GM23338 (cell line): Measurements from ENCODE around the gene GPRIN2.
"Not testable (repeated sequence)": the region's sequence is repeated elsewhere in the genome, so short reads cannot be mapped to it uniquely, and the experiment has no call there.

ENCODE experiments used
- CREB1 ChIP-seq: fragments of 250-450 bp; sonication (Bioruptor Pico); IDR thresholded peaks from 2 replicates; pipeline ENCODE4 v1.5.0; 2020; ENCODE audit warnings: low read depth, mild to moderate bottlenecking, moderate library complexity
- EZH2 ChIP-seq: fragments of 200-600 bp; sonication (generic); IDR thresholded peaks from one replicate; pipeline ENCODE4 v1.8.0; 2017; ENCODE audit warnings: antibody characterized with exemption, mild to moderate bottlenecking, low read depth; ENCODE audit not compliant: unreplicated experiment
- EZH2phosphoT487 ChIP-seq: fragments of 200-600 bp; sonication (generic); IDR thresholded peaks from one replicate; pipeline ENCODE4 v1.8.1; 2018; ENCODE audit warnings: antibody characterized with exemption; ENCODE audit not compliant: unreplicated experiment
- JUNB ChIP-seq: IDR thresholded peaks from one replicate; pipeline ENCODE4 v1.6.1; 2016; ENCODE audit warnings: antibody characterized with exemption; ENCODE audit not compliant: unreplicated experiment
- NANOG ChIP-seq: IDR thresholded peaks from 2 replicates; pipeline ENCODE4 v1.6.1; 2016; ENCODE audit warnings: antibody characterized with exemption, borderline replicate concordance
- POLR2AphosphoS5 ChIP-seq: IDR thresholded peaks from 2 replicates; pipeline ENCODE4 v1.6.1; 2016; ENCODE audit warnings: antibody characterized with exemption, low read depth
- REST ChIP-seq: IDR thresholded peaks from one replicate; pipeline ENCODE4 v1.6.1; 2018; ENCODE audit warnings: antibody characterized with exemption; ENCODE audit not compliant: unreplicated experiment
- STAT1 ChIP-seq: IDR thresholded peaks from one replicate; pipeline ENCODE4 v1.6.1; 2016; ENCODE audit warnings: antibody characterized with exemption; ENCODE audit not compliant: unreplicated experiment
- TF ChIP-seq, protein P1 (sequence below), 2 experiments: fragments of 200-600 bp in 1 of 2; sonication (generic) in 1 of 2; conservative IDR thresholded peaks; 2 replicates each; pipeline versions ENCODE4 v1.5.1 to v1.6.1; 2016 to 2017; ENCODE audit warnings: antibody characterized with exemption in 2 of 2, low read depth in 2 of 2, mild to moderate bottlenecking in 2 of 2, moderate library complexity in 1 of 2
- TF ChIP-seq, protein P2 (sequence below): IDR thresholded peaks from 2 replicates; pipeline ENCODE4 v1.6.1; 2016; ENCODE audit warnings: antibody characterized with exemption

DNA sequence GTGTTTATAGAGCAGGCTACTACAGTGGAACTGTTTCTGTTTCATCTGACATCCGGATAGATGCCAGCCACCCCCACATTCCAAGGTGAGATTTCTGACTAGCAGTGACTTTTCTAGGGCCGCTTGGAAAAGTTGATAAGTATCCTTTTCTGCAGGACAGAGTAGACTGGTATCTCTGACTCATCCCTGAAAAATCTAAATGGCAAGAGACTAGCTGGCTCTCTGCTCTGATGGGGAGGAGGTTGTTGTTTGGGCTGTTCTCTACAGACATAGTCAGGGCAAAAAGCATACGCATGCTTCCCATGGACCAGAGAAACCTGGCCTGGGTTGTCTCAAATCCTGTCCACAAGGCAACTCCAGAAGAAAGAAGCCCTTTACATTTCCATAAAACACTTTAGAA, 33.1 kb upstream of the GPRIN2 start:
- TF ChIP-seq, protein P1, sequence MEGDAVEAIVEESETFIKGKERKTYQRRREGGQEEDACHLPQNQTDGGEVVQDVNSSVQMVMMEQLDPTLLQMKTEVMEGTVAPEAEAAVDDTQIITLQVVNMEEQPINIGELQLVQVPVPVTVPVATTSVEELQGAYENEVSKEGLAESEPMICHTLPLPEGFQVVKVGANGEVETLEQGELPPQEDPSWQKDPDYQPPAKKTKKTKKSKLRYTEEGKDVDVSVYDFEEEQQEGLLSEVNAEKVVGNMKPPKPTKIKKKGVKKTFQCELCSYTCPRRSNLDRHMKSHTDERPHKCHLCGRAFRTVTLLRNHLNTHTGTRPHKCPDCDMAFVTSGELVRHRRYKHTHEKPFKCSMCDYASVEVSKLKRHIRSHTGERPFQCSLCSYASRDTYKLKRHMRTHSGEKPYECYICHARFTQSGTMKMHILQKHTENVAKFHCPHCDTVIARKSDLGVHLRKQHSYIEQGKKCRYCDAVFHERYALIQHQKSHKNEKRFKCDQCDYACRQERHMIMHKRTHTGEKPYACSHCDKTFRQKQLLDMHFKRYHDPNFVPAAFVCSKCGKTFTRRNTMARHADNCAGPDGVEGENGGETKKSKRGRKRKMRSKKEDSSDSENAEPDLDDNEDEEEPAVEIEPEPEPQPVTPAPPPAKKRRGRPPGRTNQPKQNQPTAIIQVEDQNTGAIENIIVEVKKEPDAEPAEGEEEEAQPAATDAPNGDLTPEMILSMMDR (conservative IDR thresholded peaks at IDR 0.05; ENCODE audit: low read depth in 2 of 2): not testable (repeated sequence)
- not testable (repeated sequence) for TF ChIP-seq EZH2phosphoT487; EZH2; POLR2AphosphoS5; CREB1 (CRISPR knock-in tag); JUNB; NANOG; REST; STAT1
- TF ChIP-seq, protein P2, sequence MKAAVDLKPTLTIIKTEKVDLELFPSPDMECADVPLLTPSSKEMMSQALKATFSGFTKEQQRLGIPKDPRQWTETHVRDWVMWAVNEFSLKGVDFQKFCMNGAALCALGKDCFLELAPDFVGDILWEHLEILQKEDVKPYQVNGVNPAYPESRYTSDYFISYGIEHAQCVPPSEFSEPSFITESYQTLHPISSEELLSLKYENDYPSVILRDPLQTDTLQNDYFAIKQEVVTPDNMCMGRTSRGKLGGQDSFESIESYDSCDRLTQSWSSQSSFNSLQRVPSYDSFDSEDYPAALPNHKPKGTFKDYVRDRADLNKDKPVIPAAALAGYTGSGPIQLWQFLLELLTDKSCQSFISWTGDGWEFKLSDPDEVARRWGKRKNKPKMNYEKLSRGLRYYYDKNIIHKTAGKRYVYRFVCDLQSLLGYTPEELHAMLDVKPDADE: not testable (repeated sequence)
